HepG2 (cell line): ENCODE measurements around the gene PEX5L.

Experiments
- ATF3 ChIP-seq: sonication (generic); formaldehyde crosslinking; IDR thresholded peaks from 2 replicates; pipeline ENCODE4 v1.4.0; 2020; ENCODE audit warnings: missing genetic modification reagents
- CBX1 ChIP-seq: IDR thresholded peaks from one replicate; pipeline ENCODE4 v1.6.1; 2016; ENCODE audit warnings: antibody characterized with exemption, low read depth
- DNMT3B ChIP-seq: conservative IDR thresholded peaks from 2 replicates; pipeline ENCODE4 v1.6.1; 2016; ENCODE audit warnings: missing biosample characterization, control low read depth
- HDAC2 ChIP-seq: sonication (generic); formaldehyde crosslinking; IDR thresholded peaks from 2 replicates; pipeline ENCODE4 v1.4.0; 2020; ENCODE audit warnings: missing genetic modification reagents
- NFYC ChIP-seq: IDR thresholded peaks from 2 replicates; pipeline ENCODE4 v1.6.1; 2016; ENCODE audit warnings: missing genetic modification reagents, missing compliant biosample characterization
- NR2C2 ChIP-seq: sonication (generic); formaldehyde crosslinking; IDR thresholded peaks from 2 replicates; pipeline ENCODE4 v1.4.0; 2020; ENCODE audit warnings: missing genetic modification reagents, mild to moderate bottlenecking, moderate library complexity, borderline replicate concordance
- POLR2AphosphoS5 ChIP-seq: IDR thresholded peaks from 2 replicates; pipeline ENCODE4 v1.6.1; 2012; ENCODE audit warnings: low read depth, low read length
- RARA ChIP-seq: IDR thresholded peaks from 2 replicates; pipeline ENCODE4 v1.6.1; 2016; ENCODE audit warnings: missing genetic modification reagents, missing compliant biosample characterization
- RNF219 ChIP-seq: sonication (generic); formaldehyde crosslinking; IDR thresholded peaks from 2 replicates; pipeline ENCODE4 v1.5.0; 2020; ENCODE audit warnings: mild to moderate bottlenecking, missing genetic modification reagents
- ZNF333 ChIP-seq: sonication (generic); formaldehyde crosslinking; IDR thresholded peaks from 2 replicates; pipeline ENCODE4 v1.4.0; 2020; ENCODE audit warnings: mild to moderate bottlenecking, missing genetic modification reagents, borderline replicate concordance
- TF ChIP-seq, protein P1 (sequence below): sonication (generic); formaldehyde crosslinking; IDR thresholded peaks from 2 replicates; pipeline ENCODE4 v1.4.0; 2020; ENCODE audit warnings: mild to moderate bottlenecking, missing genetic modification reagents
- TF ChIP-seq, protein P2 (sequence below), 2 experiments: IDR thresholded peaks; 2 replicates each; pipeline ENCODE4 v1.6.1; 2011 to 2012; ENCODE audit warnings: low read length in 2 of 2, borderline replicate concordance in 1 of 2, low read depth in 1 of 2, mild to moderate bottlenecking in 1 of 2, moderate library complexity in 1 of 2

DNA sequence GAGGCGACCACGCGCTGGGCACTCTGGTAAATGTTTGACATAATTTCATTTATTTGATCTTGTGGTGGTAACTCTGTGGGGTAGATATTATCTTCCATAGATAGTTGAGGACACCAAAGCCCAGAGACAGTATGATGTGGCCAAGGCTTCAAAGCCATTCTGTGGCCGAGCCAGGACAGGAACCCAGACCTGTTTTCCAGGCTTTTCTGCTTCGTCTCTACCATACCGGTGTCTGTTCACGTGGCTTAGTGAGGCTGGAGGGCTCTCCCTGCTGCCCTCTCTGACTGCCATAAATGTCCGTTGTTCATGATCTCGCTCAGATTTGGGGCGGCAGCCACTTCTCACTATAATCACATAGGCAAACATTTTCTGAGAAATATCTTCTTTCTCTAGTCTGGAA lies 134.7 kb downstream of the PEX5L start:
- no peak for TF ChIP-seq RARA (CRISPR knock-in tag)
- TF ChIP-seq HDAC2 (CRISPR knock-in tag): no peak
- no peak for TF ChIP-seq POLR2AphosphoS5
- TF ChIP-seq RNF219 (CRISPR knock-in tag): no peak
- no peak for TF ChIP-seq ATF3
- TF ChIP-seq NR2C2: no peak
- no peak for TF ChIP-seq NFYC
- TF ChIP-seq, protein P1, sequence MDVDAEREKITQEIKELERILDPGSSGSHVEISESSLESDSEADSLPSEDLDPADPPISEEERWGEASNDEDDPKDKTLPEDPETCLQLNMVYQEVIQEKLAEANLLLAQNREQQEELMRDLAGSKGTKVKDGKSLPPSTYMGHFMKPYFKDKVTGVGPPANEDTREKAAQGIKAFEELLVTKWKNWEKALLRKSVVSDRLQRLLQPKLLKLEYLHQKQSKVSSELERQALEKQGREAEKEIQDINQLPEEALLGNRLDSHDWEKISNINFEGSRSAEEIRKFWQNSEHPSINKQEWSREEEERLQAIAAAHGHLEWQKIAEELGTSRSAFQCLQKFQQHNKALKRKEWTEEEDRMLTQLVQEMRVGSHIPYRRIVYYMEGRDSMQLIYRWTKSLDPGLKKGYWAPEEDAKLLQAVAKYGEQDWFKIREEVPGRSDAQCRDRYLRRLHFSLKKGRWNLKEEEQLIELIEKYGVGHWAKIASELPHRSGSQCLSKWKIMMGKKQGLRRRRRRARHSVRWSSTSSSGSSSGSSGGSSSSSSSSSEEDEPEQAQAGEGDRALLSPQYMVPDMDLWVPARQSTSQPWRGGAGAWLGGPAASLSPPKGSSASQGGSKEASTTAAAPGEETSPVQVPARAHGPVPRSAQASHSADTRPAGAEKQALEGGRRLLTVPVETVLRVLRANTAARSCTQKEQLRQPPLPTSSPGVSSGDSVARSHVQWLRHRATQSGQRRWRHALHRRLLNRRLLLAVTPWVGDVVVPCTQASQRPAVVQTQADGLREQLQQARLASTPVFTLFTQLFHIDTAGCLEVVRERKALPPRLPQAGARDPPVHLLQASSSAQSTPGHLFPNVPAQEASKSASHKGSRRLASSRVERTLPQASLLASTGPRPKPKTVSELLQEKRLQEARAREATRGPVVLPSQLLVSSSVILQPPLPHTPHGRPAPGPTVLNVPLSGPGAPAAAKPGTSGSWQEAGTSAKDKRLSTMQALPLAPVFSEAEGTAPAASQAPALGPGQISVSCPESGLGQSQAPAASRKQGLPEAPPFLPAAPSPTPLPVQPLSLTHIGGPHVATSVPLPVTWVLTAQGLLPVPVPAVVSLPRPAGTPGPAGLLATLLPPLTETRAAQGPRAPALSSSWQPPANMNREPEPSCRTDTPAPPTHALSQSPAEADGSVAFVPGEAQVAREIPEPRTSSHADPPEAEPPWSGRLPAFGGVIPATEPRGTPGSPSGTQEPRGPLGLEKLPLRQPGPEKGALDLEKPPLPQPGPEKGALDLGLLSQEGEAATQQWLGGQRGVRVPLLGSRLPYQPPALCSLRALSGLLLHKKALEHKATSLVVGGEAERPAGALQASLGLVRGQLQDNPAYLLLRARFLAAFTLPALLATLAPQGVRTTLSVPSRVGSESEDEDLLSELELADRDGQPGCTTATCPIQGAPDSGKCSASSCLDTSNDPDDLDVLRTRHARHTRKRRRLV: no peak
- no peak for TF ChIP-seq ZNF333 (CRISPR knock-in tag)
- no peak for TF ChIP-seq DNMT3B (CRISPR knock-in tag)
- TF ChIP-seq CBX1: no peak
- TF ChIP-seq, protein P2, sequence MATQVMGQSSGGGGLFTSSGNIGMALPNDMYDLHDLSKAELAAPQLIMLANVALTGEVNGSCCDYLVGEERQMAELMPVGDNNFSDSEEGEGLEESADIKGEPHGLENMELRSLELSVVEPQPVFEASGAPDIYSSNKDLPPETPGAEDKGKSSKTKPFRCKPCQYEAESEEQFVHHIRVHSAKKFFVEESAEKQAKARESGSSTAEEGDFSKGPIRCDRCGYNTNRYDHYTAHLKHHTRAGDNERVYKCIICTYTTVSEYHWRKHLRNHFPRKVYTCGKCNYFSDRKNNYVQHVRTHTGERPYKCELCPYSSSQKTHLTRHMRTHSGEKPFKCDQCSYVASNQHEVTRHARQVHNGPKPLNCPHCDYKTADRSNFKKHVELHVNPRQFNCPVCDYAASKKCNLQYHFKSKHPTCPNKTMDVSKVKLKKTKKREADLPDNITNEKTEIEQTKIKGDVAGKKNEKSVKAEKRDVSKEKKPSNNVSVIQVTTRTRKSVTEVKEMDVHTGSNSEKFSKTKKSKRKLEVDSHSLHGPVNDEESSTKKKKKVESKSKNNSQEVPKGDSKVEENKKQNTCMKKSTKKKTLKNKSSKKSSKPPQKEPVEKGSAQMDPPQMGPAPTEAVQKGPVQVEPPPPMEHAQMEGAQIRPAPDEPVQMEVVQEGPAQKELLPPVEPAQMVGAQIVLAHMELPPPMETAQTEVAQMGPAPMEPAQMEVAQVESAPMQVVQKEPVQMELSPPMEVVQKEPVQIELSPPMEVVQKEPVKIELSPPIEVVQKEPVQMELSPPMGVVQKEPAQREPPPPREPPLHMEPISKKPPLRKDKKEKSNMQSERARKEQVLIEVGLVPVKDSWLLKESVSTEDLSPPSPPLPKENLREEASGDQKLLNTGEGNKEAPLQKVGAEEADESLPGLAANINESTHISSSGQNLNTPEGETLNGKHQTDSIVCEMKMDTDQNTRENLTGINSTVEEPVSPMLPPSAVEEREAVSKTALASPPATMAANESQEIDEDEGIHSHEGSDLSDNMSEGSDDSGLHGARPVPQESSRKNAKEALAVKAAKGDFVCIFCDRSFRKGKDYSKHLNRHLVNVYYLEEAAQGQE (IDR thresholded peaks at IDR 0.05; ENCODE audit: borderline replicate concordance in 1 of 2, low read depth in 1 of 2, low read length in 2 of 2): no peak
